Fibroblast of lung (primary cell): ENCODE data around the gene MMRN2. TPM values are rescaled to one million over a fixed set of nuclear protein-coding genes. Genes with fewer than 3 reads are reported as not detected.
A peak's percentile ranks its signal among the peaks of the same experiment; 100 is the strongest.

Source experiments
- DNase-seq, 2 donors: peaks; one replicate each; pipeline versions ENCODE4 v3.0.0 to v3.0.0-alpha.2; 2010; ENCODE audit warnings: low read depth in 2 of 2
- H2AFZ ChIP-seq: 2 replicates; pipeline ENCODE4 v1.5.1; 2012; ENCODE audit warnings: low read length, control low read depth, inconsistent platforms
- H3K27ac ChIP-seq: 2 replicates; pipeline ENCODE4 v1.5.1; 2011; ENCODE audit warnings: low read length, control low read depth; ENCODE audit not compliant: insufficient read depth
- H3K27me3 ChIP-seq: 2 replicates; pipeline ENCODE4 v1.5.1; 2011; ENCODE audit warnings: mild to moderate bottlenecking, low read length; ENCODE audit not compliant: control insufficient read depth, insufficient read depth
- H3K36me3 ChIP-seq: 2 replicates; pipeline ENCODE4 v1.5.1; 2011; ENCODE audit warnings: low read length; ENCODE audit not compliant: control insufficient read depth, insufficient read depth
- H3K4me1 ChIP-seq: 2 replicates; pipeline ENCODE4 v1.5.1; 2011; ENCODE audit warnings: low read length; ENCODE audit not compliant: control insufficient read depth, insufficient read depth; ENCODE audit errors: extremely low read depth
- H3K4me2 ChIP-seq: 2 replicates; pipeline ENCODE4 v1.5.1; 2011; ENCODE audit warnings: low read length, control low read depth; ENCODE audit not compliant: insufficient read depth; ENCODE audit errors: extremely low read depth
- H3K4me3 ChIP-seq, 4 experiments: fragments of 200-600 bp in 1 of 4; sonication (generic) in 1 of 4; replicated peaks in 1 of 4; 2 replicates each; pipeline ENCODE4 v1.5.1; 2011 to 2016; ENCODE audit warnings: low read length in 4 of 4, low read depth in 3 of 4, mild to moderate bottlenecking in 3 of 4, control low read depth in 2 of 4, inconsistent platforms in 1 of 4, mixed read lengths in 1 of 4; ENCODE audit not compliant: insufficient read depth in 1 of 4; ENCODE audit errors: control extremely low read depth in 1 of 4
- H3K79me2 ChIP-seq: 2 replicates; pipeline ENCODE4 v1.5.1; 2012; ENCODE audit warnings: mild to moderate bottlenecking, low read length, inconsistent platforms; ENCODE audit not compliant: control insufficient read depth, insufficient read depth
- H3K9ac ChIP-seq: 2 replicates; pipeline ENCODE4 v1.5.1; 2011; ENCODE audit warnings: mild to moderate bottlenecking, low read length, control low read depth; ENCODE audit not compliant: insufficient read depth
- H3K9me3 ChIP-seq: 2 replicates; pipeline ENCODE4 v1.5.1; 2012; ENCODE audit warnings: low read depth, low read length; ENCODE audit not compliant: control insufficient read depth, insufficient read depth
- H4K20me1 ChIP-seq: 2 replicates; pipeline ENCODE4 v1.5.1; 2011; ENCODE audit warnings: low read length; ENCODE audit not compliant: control insufficient read depth, insufficient read depth; ENCODE audit errors: extremely low read depth
- CTCF ChIP-seq, 2 donors: IDR thresholded peaks in 1 of 2; conservative IDR thresholded peaks in 1 of 2; 1 replicate in 1 of 2; 2 replicates in 1 of 2; pipeline ENCODE4 v1.5.1; 2011 to 2012; ENCODE audit warnings: low read length in 2 of 2, control low read depth in 1 of 2, inconsistent platforms in 1 of 2, low read depth in 1 of 2, mild to moderate bottlenecking in 1 of 2
- EZH2 ChIP-seq: IDR thresholded peaks from 2 replicates; pipeline ENCODE4 v1.5.1; 2012; ENCODE audit warnings: low read length, control low read depth, mild to moderate bottlenecking; ENCODE audit errors: missing control alignments
- polyA plus RNA-seq, 2 donors: library from polyadenylated mRNA; depleted of rRNA in 1 of 2; stranded (reverse) in 1 of 2; unstranded in 1 of 2; fragments of >200 nt; gene quantifications; 2 replicates each; pipeline ENCODE4 v1.2.1, GENCODE V29; 2011 to 2012; ENCODE audit warnings: missing spikeins in 1 of 2
- total RNA-seq: library from RNA; depleted of rRNA; stranded (reverse); fragments of >200 nt; gene quantifications from 2 replicates; pipeline ENCODE4 v1.2.1, GENCODE V29; 2014

Gene MMRN2
- total and polyA plus RNA-seq, 2 donors (not counting 1 experiment from before 2014, with no cell fraction given): 1.5 to 2.1 TPM

GRCh38 chr10:86969421-86970041, 12.1 kb upstream of the MMRN2 start:
- peak overlapping the region; percentile 68 for H3K4me2 ChIP-seq
- DNase-seq: peak in 1 of 2 donors; percentile 57
- H3K4me1 ChIP-seq: peaks cover 35% of the 10 kb centered on the region
- H4K20me1 ChIP-seq: no peaks in the 10 kb centered on the region
- TF ChIP-seq EZH2 (no peak), CTCF (conservative IDR thresholded peaks at IDR 0.05 in 1 of 2, IDR thresholded peaks at IDR 0.05 in 1 of 2; ENCODE audit: low read depth in 1 of 2, low read length in 2 of 2) (no peak)
- H3K27me3 ChIP-seq: no peaks in the 10 kb centered on the region
- peak overlapping the region; percentile 99 for H3K27ac ChIP-seq
- no peaks in the 10 kb centered on the region for H3K9me3 ChIP-seq
- no peak overlapping the region for H2AFZ ChIP-seq
- H3K9ac ChIP-seq: peak overlapping the region; percentile 97
- H3K4me3 ChIP-seq: peak overlapping the region; percentile 36 to 74 (median 66)
- H3K36me3 ChIP-seq: no peaks in the 10 kb centered on the region
- H3K79me2 ChIP-seq: peaks cover 15% of the 10 kb centered on the region

- Histone ChIP-seq H3K9ac (peak overlapping the region; percentile 52), H3K36me3 (no peaks in the 10 kb centered on the region), H3K4me3 (peak overlapping the region; percentile 36 to 74 (median 66)), H2AFZ (no peak overlapping the region), H3K4me1 (peaks cover 35% of the 10 kb centered on the region), H4K20me1 (no peaks in the 10 kb centered on the region), H3K9me3 (no peaks in the 10 kb centered on the region), H3K79me2 (peaks cover 15% of the 10 kb centered on the region), H3K27me3 (no peaks in the 10 kb centered on the region), H3K4me2 (peak overlapping the region; percentile 68), H3K27ac (peak overlapping the region; percentile 99)
- DNase-seq: no peak
- TF ChIP-seq CTCF (conservative IDR thresholded peaks at IDR 0.05 in 1 of 2, IDR thresholded peaks at IDR 0.05 in 1 of 2; ENCODE audit: low read depth in 1 of 2, low read length in 2 of 2) (no peak), EZH2 (no peak)
Observed at GRCh38 chr10:86968994-86969355, 11.6 kb upstream of the MMRN2 start.

- H3K4me3 ChIP-seq: peak within 1 kb of the TSS; percentile 36 to 74 (median 66)
- peak within 1 kb of the TSS; percentile 52 for H3K9ac ChIP-seq
- H3K4me1 ChIP-seq: peaks cover 35% of the 10 kb centered on the region
- H3K27ac ChIP-seq: peak within 1 kb of the TSS; percentile 99
- H3K27me3 ChIP-seq: no peaks in the 10 kb centered on the region
- no peaks in the 10 kb centered on the region for H4K20me1 ChIP-seq
- H3K9me3 ChIP-seq: no peaks in the 10 kb centered on the region
- H3K4me2 ChIP-seq: peak within 1 kb of the TSS; percentile 68
- peak within 1 kb of the TSS; percentile 12 for H2AFZ ChIP-seq
- H3K79me2 ChIP-seq: peaks cover 15% of the 10 kb centered on the region
- no peak for DNase-seq
- TF ChIP-seq CTCF (conservative IDR thresholded peaks at IDR 0.05 in 1 of 2, IDR thresholded peaks at IDR 0.05 in 1 of 2; ENCODE audit: low read depth in 1 of 2, low read length in 2 of 2) (no peak), EZH2 (no peak)
- H3K36me3 ChIP-seq: no peaks in the 10 kb centered on the region
Observed at GRCh38 chr10:86968271-86968993, 11.0 kb upstream of the MMRN2 start, which contains the start of gene ADIRF. ADIRF (plus strand) TSS chr10:86968482; CDS start chr10:86968545, 63 bp downstream.
